ENCODE data around the gene MPZL2. TPM values are rescaled to one million over a fixed set of nuclear protein-coding genes. Genes with fewer than 3 reads are reported as not detected.

Gene MPZL2
- total RNA-seq, 4 donors from 2014 or later = 249 to 491 (median 352) TPM

GRCh38 chr11:118226296-118226695 is 37.8 kb downstream of the MPZL2 start:
- H3K27me3 ChIP-seq = peaks cover 0 to 9% (median 0%) of the 10 kb centered on the region in 4 donors
- no peak overlapping the region for H3K4me3 ChIP-seq
- DNase-seq = no peak
- no peak for TF ChIP-seq CTCF (IDR thresholded peaks at IDR 0.05)
- no peak for TF ChIP-seq POLR2A (IDR thresholded peaks at IDR 0.05)
- no peaks in the 10 kb centered on the region for H3K4me1 ChIP-seq
- intact Hi-C loops (cut with DNase I) = no loop called here
- H3K36me3 ChIP-seq = peaks cover 0 to 25% (median 0%) of the 10 kb centered on the region in 3 donors
- peak overlapping the region in 2 of 4 donors; percentile 0 to 10 for H3K27ac ChIP-seq
- no peaks in the 10 kb centered on the region for H3K9me3 ChIP-seq
- WGBS, 2 donors = 71 to 76% methylated on average over 7 of the region's 7 CpGs

GRCh38 chr11:118224511-118225188 is 39.4 kb downstream of the MPZL2 start, which contains the start of gene JAML:
Gene JAML (minus strand): TSS chr11:118225011. CDS start chr11:118214866, 10,145 bp downstream.
- peak in 2 of 4 donors; percentile 28 to 70 for TF ChIP-seq POLR2A (IDR thresholded peaks at IDR 0.05)
- no peak for TF ChIP-seq CTCF (IDR thresholded peaks at IDR 0.05)
- DNase-seq = no peak
- Histone ChIP-seq H3K36me3 (peaks cover 0 to 12% (median 0%) of the 10 kb centered on the region in 3 donors), H3K4me1 (no peaks in the 10 kb centered on the region), H3K9me3 (no peaks in the 10 kb centered on the region), H3K27ac (peak within 1 kb of the TSS in 3 of 4 donors; percentile 12 to 58 (median 35)), H3K27me3 (peaks cover 0 to 14% (median 0%) of the 10 kb centered on the region in 4 donors), H3K4me3 (peak within 1 kb of the TSS in 3 of 4 donors; percentile 8 to 40 (median 22))
- 56 to 58% methylated on average over 6 of the region's 6 CpGs for WGBS, 2 donors
- intact Hi-C loops (cut with DNase I) = no loop called here

GRCh38 chr11:118223992-118224391 is 40.1 kb downstream of the MPZL2 start:
- Histone ChIP-seq H3K4me3 (peak overlapping the region in 3 of 4 donors; percentile 8 to 40 (median 22)), H3K4me1 (no peaks in the 10 kb centered on the region), H3K9me3 (no peaks in the 10 kb centered on the region), H3K27ac (peak overlapping the region in 3 of 4 donors; percentile 9 to 58 (median 12)), H3K36me3 (peaks cover 0 to 12% (median 0%) of the 10 kb centered on the region in 3 donors), H3K27me3 (peaks cover 0 to 17% (median 0%) of the 10 kb centered on the region in 4 donors)
- DNase-seq = no peak
- 83 to 84% methylated on average over 6 of the region's 6 CpGs for WGBS, 2 donors
- TF ChIP-seq POLR2A (IDR thresholded peaks at IDR 0.05) (peak in 1 of 4 donors; percentile 7), CTCF (IDR thresholded peaks at IDR 0.05) (no peak)
- intact Hi-C loops (cut with DNase I) = no loop called here

GRCh38 chr11:118223570-118223969 is 40.5 kb downstream of the MPZL2 start:
- DNase-seq = no peak
- TF ChIP-seq CTCF (IDR thresholded peaks at IDR 0.05) = no peak
- TF ChIP-seq POLR2A (IDR thresholded peaks at IDR 0.05) = no peak
- peak overlapping the region in 3 of 4 donors; percentile 8 to 40 (median 22) for H3K4me3 ChIP-seq
- intact Hi-C loops (cut with DNase I) = no loop called here
- no peaks in the 10 kb centered on the region for H3K4me1 ChIP-seq
- peak overlapping the region in 3 of 4 donors; percentile 9 to 58 (median 12) for H3K27ac ChIP-seq
- H3K9me3 ChIP-seq = no peaks in the 10 kb centered on the region
- H3K36me3 ChIP-seq = peaks cover 0 to 12% (median 0%) of the 10 kb centered on the region in 3 donors
- peaks cover 0 to 17% (median 0%) of the 10 kb centered on the region in 4 donors for H3K27me3 ChIP-seq
- 66 to 75% methylated on average over 2 of the region's 2 CpGs for WGBS, 2 donors

GRCh38 chr11:118222437-118222836 is 41.7 kb downstream of the MPZL2 start:
- Histone ChIP-seq H3K9me3 (no peaks in the 10 kb centered on the region), H3K4me1 (no peaks in the 10 kb centered on the region), H3K4me3 (no peak overlapping the region), H3K27ac (no peak overlapping the region), H3K27me3 (peaks cover 0 to 17% (median 0%) of the 10 kb centered on the region in 4 donors), H3K36me3 (peaks cover 0 to 9% (median 0%) of the 10 kb centered on the region in 3 donors)
- no peak for TF ChIP-seq CTCF (IDR thresholded peaks at IDR 0.05)
- no peak for TF ChIP-seq POLR2A (IDR thresholded peaks at IDR 0.05)
- WGBS, 2 donors = 48 to 63% methylated on average over 4 of the region's 4 CpGs
- intact Hi-C loops (cut with DNase I) = no loop called here
- no peak for DNase-seq

Measured in esophagus squamous epithelium (tissue), 5 donors.